Effector memory CD4-positive, alpha-beta T cell (primary cell): ENCODE data around the gene TMEM208.

Source experiments
- DNase-seq, 3 donors: peaks; one replicate each; pipeline ENCODE4 v3.0.0-alpha.2; 2020
- H3K27ac ChIP-seq: 2 replicates; pipeline ENCODE4 v1.7.0; 2013; ENCODE audit warnings: mild to moderate bottlenecking, low read length, moderate library complexity; ENCODE audit not compliant: insufficient read depth, poor library complexity, severe bottlenecking
- H3K27me3 ChIP-seq: replicated peaks from 2 replicates; pipeline ENCODE4 v1.7.0; 2013; ENCODE audit warnings: mild to moderate bottlenecking, low read length; ENCODE audit not compliant: insufficient read depth, control insufficient read depth, poor library complexity, severe bottlenecking
- H3K36me3 ChIP-seq: 2 replicates; pipeline ENCODE4 v1.7.0; 2013; ENCODE audit warnings: mild to moderate bottlenecking, low read length, moderate library complexity; ENCODE audit not compliant: control insufficient read depth, insufficient read depth
- H3K4me1 ChIP-seq: 2 replicates; pipeline ENCODE4 v1.7.0; 2013; ENCODE audit warnings: low read length, mild to moderate bottlenecking; ENCODE audit not compliant: control insufficient read depth, insufficient read depth, poor library complexity, severe bottlenecking
- H3K4me3 ChIP-seq: 2 replicates; pipeline ENCODE4 v1.7.0; 2013; ENCODE audit warnings: low read length, low read depth, mild to moderate bottlenecking; ENCODE audit not compliant: insufficient read depth, poor library complexity, severe bottlenecking
- H3K9me3 ChIP-seq: 2 replicates; pipeline ENCODE4 v1.7.0; 2013; ENCODE audit warnings: mild to moderate bottlenecking, low read length, moderate library complexity; ENCODE audit not compliant: control insufficient read depth

Gene TMEM208

DNA sequence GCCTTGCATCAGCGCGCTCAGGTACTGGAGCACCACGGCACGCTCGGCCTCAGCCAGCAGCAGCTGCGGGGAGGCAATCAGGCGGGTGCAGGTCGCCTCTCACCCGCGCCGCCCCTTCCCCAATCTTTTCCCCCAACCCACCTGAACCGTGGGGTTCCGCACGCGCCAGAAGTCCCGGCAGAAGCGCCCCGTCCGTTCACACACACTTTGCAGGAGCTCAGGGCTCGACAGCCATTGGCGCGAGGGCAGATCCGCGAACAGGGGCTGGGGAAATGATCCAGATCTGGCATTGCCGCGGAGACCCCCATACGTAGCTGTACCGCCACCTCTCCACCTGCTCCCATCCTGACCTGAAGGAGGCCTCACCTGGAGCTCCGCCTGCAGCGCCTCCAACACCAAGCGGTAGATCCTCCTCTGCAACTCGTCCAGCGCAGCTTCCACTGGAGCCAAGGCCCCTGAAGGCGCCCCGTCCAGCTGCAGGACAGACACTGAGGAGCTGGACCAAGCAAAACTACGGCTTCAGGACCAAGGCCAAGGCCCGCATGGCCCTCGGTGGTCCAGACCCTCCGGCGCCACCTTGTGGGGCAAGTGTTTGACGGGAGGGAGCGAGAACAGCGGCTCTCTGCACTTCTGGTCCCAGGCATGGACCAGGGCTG, 41.8 kb upstream of the TMEM208 start:
- Histone ChIP-seq H3K4me1 (peaks cover 16% of the 10 kb centered on the region), H3K4me3 (peak overlapping the region; percentile 95), H3K27me3 (no peaks in the 10 kb centered on the region), H3K9me3 (no peaks in the 10 kb centered on the region), H3K36me3 (no peaks in the 10 kb centered on the region), H3K27ac (no peak overlapping the region)
- peak; percentile 61 to 76 (median 69) for DNase-seq

GRCh38 chr16:67185651-67186134, 41.2 kb upstream of the TMEM208 start:
- H3K36me3 ChIP-seq = no peaks in the 10 kb centered on the region
- peak overlapping the region; percentile 95 for H3K4me3 ChIP-seq
- H3K4me1 ChIP-seq = peaks cover 16% of the 10 kb centered on the region

GRCh38 chr16:67186550-67186950, 40.4 kb upstream of the TMEM208 start:
- Histone ChIP-seq H3K36me3 (no peaks in the 10 kb centered on the region), H3K27ac (no peak overlapping the region), H3K4me1 (peaks cover 19% of the 10 kb centered on the region), H3K4me3 (no peak overlapping the region), H3K27me3 (no peaks in the 10 kb centered on the region), H3K9me3 (no peaks in the 10 kb centered on the region)
- no peak for DNase-seq

More at GRCh38 chr16:67185651-67186134, 41.2 kb upstream of the TMEM208 start:
- DNase-seq = no peak
- no peaks in the 10 kb centered on the region for H3K27me3 ChIP-seq
- no peaks in the 10 kb centered on the region for H3K9me3 ChIP-seq
- H3K27ac ChIP-seq = no peak overlapping the region

- DNase-seq = no peak
These were observed 39.6 kb upstream of the TMEM208 start for GRCh38 chr16:67187175-67187890.

DNA sequence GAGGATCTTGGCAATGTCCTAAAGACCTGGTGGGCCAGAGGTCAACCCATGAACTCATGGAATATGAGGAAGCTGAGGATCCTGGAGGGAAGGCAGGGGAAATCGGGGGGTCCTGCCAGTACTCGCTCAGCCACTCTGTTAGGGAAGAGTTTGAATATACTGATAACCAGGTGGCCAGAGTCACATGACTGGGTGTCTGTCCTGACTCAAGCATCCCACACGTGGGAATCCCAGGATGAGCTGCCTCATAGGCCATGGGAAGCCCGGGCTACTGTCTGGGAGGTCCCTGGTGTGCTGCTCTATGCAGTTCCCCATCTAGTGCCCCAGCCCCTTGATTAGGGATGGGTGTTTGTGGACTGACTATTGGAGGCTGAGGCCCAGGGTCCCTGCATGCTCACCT, 38.6 kb upstream of the TMEM208 start:
- Histone ChIP-seq H3K9me3 (no peaks in the 10 kb centered on the region), H3K27ac (no peak overlapping the region), H3K27me3 (no peaks in the 10 kb centered on the region), H3K36me3 (no peaks in the 10 kb centered on the region), H3K4me3 (no peak overlapping the region), H3K4me1 (peaks cover 33% of the 10 kb centered on the region)
- no peak for DNase-seq

More at GRCh38 chr16:67187175-67187890, 39.6 kb upstream of the TMEM208 start:
- H3K36me3 ChIP-seq = no peaks in the 10 kb centered on the region
- H3K9me3 ChIP-seq = no peaks in the 10 kb centered on the region
- H3K27ac ChIP-seq = no peak overlapping the region
- H3K4me3 ChIP-seq = no peak overlapping the region
- H3K4me1 ChIP-seq = peaks cover 23% of the 10 kb centered on the region
- no peaks in the 10 kb centered on the region for H3K27me3 ChIP-seq

DNA sequence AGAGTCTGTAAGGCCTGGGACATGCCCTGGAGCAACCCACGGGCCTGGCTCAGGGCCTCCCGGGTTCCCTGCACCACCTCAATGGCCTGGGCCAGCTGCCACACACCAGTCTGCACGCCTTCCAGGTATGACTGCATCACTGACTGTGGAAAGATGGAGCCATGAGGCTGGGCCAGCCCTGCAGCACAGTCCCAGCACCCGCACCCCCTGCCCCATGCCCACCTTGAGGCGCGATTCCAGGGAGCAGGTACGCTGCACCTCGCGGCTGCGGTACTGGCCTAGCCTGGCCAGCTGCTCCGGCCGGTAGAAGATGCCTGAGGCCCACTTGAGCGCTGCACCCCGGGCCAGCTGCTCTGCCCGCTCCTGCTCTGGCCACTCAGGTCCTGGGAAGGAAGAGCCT, 38.1 kb upstream of the TMEM208 start:
- no peaks in the 10 kb centered on the region for H3K36me3 ChIP-seq
- H3K9me3 ChIP-seq = no peaks in the 10 kb centered on the region
- peaks cover 38% of the 10 kb centered on the region for H3K4me1 ChIP-seq
- H3K4me3 ChIP-seq = no peak overlapping the region
- H3K27me3 ChIP-seq = no peaks in the 10 kb centered on the region
- no peak for DNase-seq
- H3K27ac ChIP-seq = no peak overlapping the region

- no peak for DNase-seq
- Histone ChIP-seq H3K4me3 (no peak within 1 kb of the TSS), H3K36me3 (peaks cover 8% of the 10 kb centered on the region), H3K27ac (no peak within 1 kb of the TSS), H3K27me3 (no peaks in the 10 kb centered on the region), H3K4me1 (peaks cover 32% of the 10 kb centered on the region), H3K9me3 (no peaks in the 10 kb centered on the region)
These were observed 36.9 kb upstream of the TMEM208 start, which contains the start of gene EXOC3L1 for GRCh38 chr16:67190041-67190440. Gene EXOC3L1, minus strand, starts transcription at chr16:67190136. Its CDS starts 460 bp downstream, at chr16:67189676.

DNA sequence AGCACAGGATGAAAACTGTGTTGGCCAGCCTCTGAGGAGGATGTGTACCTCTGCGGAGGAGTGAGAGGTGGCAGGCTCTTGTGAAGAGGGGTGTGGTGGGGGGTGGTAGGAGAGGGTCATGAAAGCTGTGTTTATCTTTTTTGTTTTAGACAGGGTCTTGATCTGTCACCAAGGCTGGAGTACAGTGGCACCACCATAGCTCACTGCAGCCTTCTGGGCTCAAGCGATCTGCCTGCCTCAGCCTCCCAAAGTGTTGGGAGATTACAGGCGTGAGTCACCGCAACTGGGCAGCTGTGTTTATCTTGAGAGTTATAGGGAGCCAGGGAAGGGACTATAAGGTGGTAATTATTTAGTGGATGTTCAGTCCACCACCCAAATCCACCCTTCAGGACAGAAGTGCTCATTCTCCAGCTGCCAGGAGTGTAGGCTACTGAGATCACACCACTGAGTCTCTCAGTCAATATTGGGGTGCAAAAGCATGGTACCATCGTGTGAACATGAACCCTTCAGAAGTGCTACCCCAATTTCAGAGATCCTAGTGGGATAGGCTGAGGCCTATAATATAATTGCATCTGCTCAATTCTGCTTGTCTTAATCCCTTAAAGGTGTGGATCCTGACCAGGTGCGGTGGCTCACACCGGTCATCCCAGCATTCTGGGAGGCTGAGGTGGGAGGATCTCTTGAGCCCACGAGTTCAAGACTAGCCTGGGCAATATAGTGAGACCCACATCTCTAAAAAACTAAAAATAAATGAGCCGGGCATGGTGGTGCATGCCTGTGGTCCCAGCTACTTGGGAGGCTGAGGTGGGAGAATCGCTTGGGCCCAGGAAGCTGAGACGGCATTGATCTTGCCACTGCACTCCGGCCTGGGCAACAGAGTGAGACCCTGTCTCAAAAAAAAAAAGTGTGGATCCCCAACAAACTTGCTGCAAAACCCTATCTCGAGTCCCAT, 36.2 kb upstream of the TMEM208 start:
- DNase-seq = no peak
- Histone ChIP-seq H3K27me3 (no peaks in the 10 kb centered on the region), H3K27ac (no peak overlapping the region), H3K4me1 (peaks cover 26% of the 10 kb centered on the region), H3K9me3 (no peaks in the 10 kb centered on the region), H3K4me3 (no peak overlapping the region), H3K36me3 (peaks cover 15% of the 10 kb centered on the region)

GRCh38 chr16:67191411-67191994, 35.4 kb upstream of the TMEM208 start:
- Histone ChIP-seq H3K36me3 (peaks cover 23% of the 10 kb centered on the region), H3K9me3 (no peaks in the 10 kb centered on the region), H3K27ac (peak overlapping the region; percentile 85), H3K27me3 (no peaks in the 10 kb centered on the region), H3K4me1 (peaks cover 26% of the 10 kb centered on the region), H3K4me3 (peak overlapping the region; percentile 73)
- no peak for DNase-seq
